SK-N-SH (cell line): Measurements from ENCODE around the gene GPR183. TPM values are rescaled to one million over a fixed set of nuclear protein-coding genes. Genes with fewer than 3 reads are reported as not detected.
A peak's percentile ranks its signal among the peaks of the same experiment; 100 is the strongest.

Experiments
- CTCF ChIA-PET: fragments of 300-600, 350-600 bp; formaldehyde crosslinking; extraction: SDS; loops from one replicate; lab custom pipeline; 2021; lab: Yijun Ruan, JAX
- POLR2A ChIA-PET: fragments of 350-600 bp; sonication (Branson Sonifier 250); formaldehyde crosslinking; extraction: SDS; loops from one replicate; lab custom pipeline; 2020; ENCODE audit warnings: antibody characterized with exemption, inconsistent platforms; lab: Yijun Ruan, JAX
- DNase-seq: peaks from one replicate; pipeline ENCODE4 v3.0.0; 2012
- H2AFZ ChIP-seq: fragments of 200-600 bp; sonication (generic); 2 replicates; pipeline ENCODE4 v1.8.1; 2016; ENCODE audit warnings: antibody characterized with exemption, mild to moderate bottlenecking, low read depth
- H3F3A ChIP-seq: fragments of 200-600 bp; sonication (generic); replicated peaks from 2 replicates; pipeline ENCODE3; 2016; ENCODE audit warnings: antibody characterized with exemption, mild to moderate bottlenecking; ENCODE audit not compliant: insufficient read depth
- H3K27ac ChIP-seq, 2 experiments: fragments of 200-500 bp in 1 of 2; fragments of 200-600 bp in 1 of 2; sonication (Bioruptor generic) in 1 of 2; sonication (generic), shearing (Covaris generic) in 1 of 2; 2 replicates each; pipeline versions ENCODE4 v1.5.1 to v1.6.1; 2014 to 2016; ENCODE audit warnings: low read depth in 2 of 2, inconsistent platforms in 1 of 2, low read length in 1 of 2, mild to moderate bottlenecking in 1 of 2, mixed read lengths in 1 of 2
- H3K27me3 ChIP-seq: fragments of 200-600 bp; sonication (generic), shearing (Covaris generic); 2 replicates; pipeline ENCODE4 v1.6.1; 2016; ENCODE audit warnings: mixed run types; ENCODE audit not compliant: insufficient read depth
- H3K36me3 ChIP-seq, 2 experiments: fragments of 200-500 bp in 1 of 2; fragments of 200-600 bp in 1 of 2; sonication (Bioruptor generic) in 1 of 2; sonication (generic) in 1 of 2; replicated peaks in 1 of 2; 2 replicates each; pipeline versions ENCODE3 to v1.5.1; 2014 to 2016; ENCODE audit warnings: low read length in 1 of 2, mild to moderate bottlenecking in 1 of 2; ENCODE audit not compliant: insufficient read depth in 2 of 2, control insufficient read depth in 1 of 2
- H3K4me1 ChIP-seq, 2 experiments: fragments of 200-500 bp in 1 of 2; fragments of 200-600 bp in 1 of 2; sonication (Bioruptor generic) in 1 of 2; sonication (generic), shearing (Covaris generic) in 1 of 2; 2 replicates each; pipeline versions ENCODE4 v1.5.1 to v1.6.1; 2014 to 2016; ENCODE audit warnings: low read depth in 1 of 2, low read length in 1 of 2, mixed run types in 1 of 2; ENCODE audit not compliant: insufficient read depth in 2 of 2, control insufficient read depth in 1 of 2
- H3K4me2 ChIP-seq: fragments of 200-600 bp; sonication (generic), shearing (Covaris generic); 2 replicates; pipeline ENCODE4 v1.6.1; 2017; ENCODE audit warnings: mixed run types
- H3K4me3 ChIP-seq, 2 experiments: fragments of 200-500 bp in 1 of 2; fragments of 200-600 bp in 1 of 2; sonication (Bioruptor generic) in 1 of 2; sonication (generic), shearing (Covaris generic) in 1 of 2; 2 replicates each; pipeline versions ENCODE4 v1.5.1 to v1.8.1; 2014 to 2016; ENCODE audit warnings: low read depth in 2 of 2, inconsistent platforms in 1 of 2, low read length in 1 of 2, mild to moderate bottlenecking in 1 of 2, mixed read lengths in 1 of 2, moderate library complexity in 1 of 2
- H3K79me2 ChIP-seq: fragments of 200-600 bp; sonication (generic); 2 replicates; pipeline ENCODE4 v1.8.1; 2017; ENCODE audit warnings: mild to moderate bottlenecking; ENCODE audit not compliant: insufficient read depth
- H3K9ac ChIP-seq: fragments of 200-600 bp; sonication (generic); 2 replicates; pipeline ENCODE4 v1.6.1; 2017; ENCODE audit warnings: mixed run types
- H3K9me2 ChIP-seq: fragments of 200-600 bp; sonication (generic); 2 replicates; pipeline ENCODE4 v1.6.1; 2017; ENCODE audit warnings: mixed run types
- H3K9me3 ChIP-seq: fragments of 200-600 bp; sonication (generic); 2 replicates; pipeline ENCODE4 v1.6.1; 2017; ENCODE audit warnings: mixed run types, mild to moderate bottlenecking, moderate library complexity
- H4K20me1 ChIP-seq: fragments of 200-600 bp; sonication (generic); 2 replicates; pipeline ENCODE4 v1.6.1; 2017; ENCODE audit warnings: mild to moderate bottlenecking, mixed run types; ENCODE audit not compliant: insufficient read depth
- EP300 ChIP-seq, 2 experiments: IDR thresholded peaks; 2 replicates each; pipeline versions ENCODE4 v1.4.0 to v1.6.1; 2012; ENCODE audit warnings: borderline replicate concordance in 1 of 2, low read depth in 1 of 2, low read length in 1 of 2
- EZH2phosphoT487 ChIP-seq: fragments of 200-600 bp; sonication (generic); IDR thresholded peaks from 2 replicates; pipeline ENCODE4 v1.6.1; 2017; ENCODE audit warnings: low read depth, mixed run types, mild to moderate bottlenecking, antibody characterized with exemption, moderate library complexity, borderline replicate concordance
- FOSL2 ChIP-seq: IDR thresholded peaks from 2 replicates; pipeline ENCODE4 v1.4.0; 2012; ENCODE audit warnings: low read depth, mild to moderate bottlenecking, moderate library complexity, borderline replicate concordance
- FOXM1 ChIP-seq: IDR thresholded peaks from 2 replicates; pipeline ENCODE4 v1.4.0; 2012; ENCODE audit warnings: low read depth, mild to moderate bottlenecking
- GATA2 ChIP-seq: sonication (generic); formaldehyde crosslinking; IDR thresholded peaks from 2 replicates; pipeline ENCODE4 v1.5.0; 2020; ENCODE audit warnings: mild to moderate bottlenecking, missing genetic modification reagents
- IRF3 ChIP-seq: fragments of 150-350 bp; IDR thresholded peaks from 2 replicates; pipeline ENCODE4 v1.6.1; 2016; ENCODE audit warnings: mild to moderate bottlenecking, low read depth, low read length
- MEF2A ChIP-seq: IDR thresholded peaks from 2 replicates; pipeline ENCODE4 v1.4.0; 2012; ENCODE audit warnings: low read depth, borderline replicate concordance
- NFIC ChIP-seq: IDR thresholded peaks from 2 replicates; pipeline ENCODE4 v1.4.0; 2012; ENCODE audit warnings: borderline replicate concordance
- RAD21 ChIP-seq: IDR thresholded peaks from 2 replicates; pipeline ENCODE4 v1.6.1; 2012; ENCODE audit warnings: mild to moderate bottlenecking, low read length
- REST ChIP-seq: IDR thresholded peaks from 2 replicates; pipeline ENCODE4 v1.6.1; 2012; ENCODE audit warnings: mild to moderate bottlenecking, low read depth, low read length, moderate library complexity
- RFX5 ChIP-seq: IDR thresholded peaks from 2 replicates; pipeline ENCODE4 v1.6.1; 2012; ENCODE audit warnings: mild to moderate bottlenecking, improper control_type of control experiment, low read length
- SIN3A ChIP-seq: IDR thresholded peaks from 2 replicates; pipeline ENCODE4 v1.6.1; 2012; ENCODE audit warnings: low read depth, mild to moderate bottlenecking, low read length, moderate library complexity, borderline replicate concordance
- TCF12 ChIP-seq: IDR thresholded peaks from 2 replicates; pipeline ENCODE4 v1.4.0; 2012
- USF2 ChIP-seq: fragments of 150-350 bp; IDR thresholded peaks from 2 replicates; pipeline ENCODE4 v1.6.1; 2017; ENCODE audit warnings: antibody characterized with exemption, low read length, low read depth, borderline replicate concordance
- YY1 ChIP-seq: IDR thresholded peaks from 2 replicates; pipeline ENCODE4 v1.4.0; 2012; ENCODE audit warnings: low read depth, mild to moderate bottlenecking
- ZBTB33 ChIP-seq: IDR thresholded peaks from 2 replicates; pipeline ENCODE4 v1.4.0; 2012; ENCODE audit warnings: low read depth, borderline replicate concordance
- WGBS: methylation state at CpG from one replicate; pipeline ENCODE4 v1.1.6; 2017; ENCODE audit warnings: low lambda C conversion rate; 5-methylcytosine and 5-hydroxymethylcytosine counted together
- polyA plus RNA-seq, 3 experiments: library from polyadenylated mRNA; depleted of rRNA; stranded (reverse); fragments of >200 nt; gene quantifications; 2 replicates each; pipeline ENCODE4 v1.2.3, GENCODE V29; 2012
- TF ChIP-seq, protein P1 (sequence below): IDR thresholded peaks from 2 replicates; pipeline ENCODE4 v1.4.0; 2012; ENCODE audit warnings: low read depth
- TF ChIP-seq, protein P2 (sequence below): IDR thresholded peaks from 2 replicates; pipeline ENCODE4; 2012
- TF ChIP-seq, protein P3 (sequence below): IDR thresholded peaks from 2 replicates; pipeline ENCODE4 v1.4.0; 2012; ENCODE audit warnings: low read depth, borderline replicate concordance

Gene GPR183
- polyA plus RNA-seq, 1 of the 3 experiments (the other 2 are of a cell fraction), result 0.07 TPM

DNA sequence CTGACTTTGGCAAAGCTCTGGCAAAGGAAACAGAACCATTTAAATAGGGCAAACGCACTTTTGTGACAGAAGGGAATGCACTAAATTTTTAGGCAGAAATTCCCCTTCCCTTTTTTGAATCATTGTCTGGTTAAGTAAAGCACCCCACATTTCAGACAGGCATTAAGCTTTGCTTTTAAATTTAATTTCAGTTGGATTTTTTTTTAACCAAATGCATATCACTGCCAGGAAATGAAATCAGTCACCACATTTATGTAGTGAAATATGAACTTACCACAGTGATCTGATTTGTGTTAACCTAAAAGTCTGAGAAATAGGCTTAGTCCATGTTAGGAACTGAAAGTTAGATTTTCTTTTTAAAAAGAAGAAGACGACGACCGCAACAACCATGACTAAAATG, 10.8 kb downstream of the GPR183 start:
- H3K36me3 ChIP-seq, result peaks cover 4 to 5% of the 10 kb centered on the region in 2 experiments
- peaks cover 5 to 11% of the 10 kb centered on the region in 2 experiments; a peak in 2 of 4 replicates for H3K4me1 ChIP-seq
- TF ChIP-seq SIN3A (no peak), EP300 (IDR thresholded peaks at IDR 0.05; ENCODE audit: borderline replicate concordance in 1 of 2, low read depth in 1 of 2, low read length in 1 of 2) (no peak), USF2 (no peak), IRF3 (no peak), NFIC (peak; percentile 12; the same call in 1 of the 2 replicates), FOXM1 (no peak), ZBTB33 (no peak), GATA2 (CRISPR knock-in tag) (no peak), RFX5 (no peak), REST (no peak), EZH2phosphoT487 (no peak), MEF2A (no peak), FOSL2 (no peak), TCF12 (peak; percentile 55; the same call in 1 of the 2 replicates), RAD21 (no peak), YY1 (no peak)
- TF ChIP-seq, protein P1, sequence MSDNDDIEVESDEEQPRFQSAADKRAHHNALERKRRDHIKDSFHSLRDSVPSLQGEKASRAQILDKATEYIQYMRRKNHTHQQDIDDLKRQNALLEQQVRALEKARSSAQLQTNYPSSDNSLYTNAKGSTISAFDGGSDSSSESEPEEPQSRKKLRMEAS, result no peak
- TF ChIP-seq, protein P2, sequence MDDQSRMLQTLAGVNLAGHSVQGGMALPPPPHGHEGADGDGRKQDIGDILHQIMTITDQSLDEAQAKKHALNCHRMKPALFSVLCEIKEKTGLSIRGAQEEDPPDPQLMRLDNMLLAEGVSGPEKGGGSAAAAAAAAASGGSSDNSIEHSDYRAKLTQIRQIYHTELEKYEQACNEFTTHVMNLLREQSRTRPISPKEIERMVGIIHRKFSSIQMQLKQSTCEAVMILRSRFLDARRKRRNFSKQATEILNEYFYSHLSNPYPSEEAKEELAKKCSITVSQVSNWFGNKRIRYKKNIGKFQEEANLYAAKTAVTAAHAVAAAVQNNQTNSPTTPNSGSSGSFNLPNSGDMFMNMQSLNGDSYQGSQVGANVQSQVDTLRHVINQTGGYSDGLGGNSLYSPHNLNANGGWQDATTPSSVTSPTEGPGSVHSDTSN, result 0 out of 2 replicates have a peak, but pooled peaks have one; percentile 39
- TF ChIP-seq, protein P3, sequence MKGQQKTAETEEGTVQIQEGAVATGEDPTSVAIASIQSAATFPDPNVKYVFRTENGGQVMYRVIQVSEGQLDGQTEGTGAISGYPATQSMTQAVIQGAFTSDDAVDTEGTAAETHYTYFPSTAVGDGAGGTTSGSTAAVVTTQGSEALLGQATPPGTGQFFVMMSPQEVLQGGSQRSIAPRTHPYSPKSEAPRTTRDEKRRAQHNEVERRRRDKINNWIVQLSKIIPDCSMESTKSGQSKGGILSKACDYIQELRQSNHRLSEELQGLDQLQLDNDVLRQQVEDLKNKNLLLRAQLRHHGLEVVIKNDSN, result no peak
- H4K20me1 ChIP-seq, result no peaks in the 10 kb centered on the region
- H3K4me2 ChIP-seq, result no peak overlapping the region; the same call in 1 of the 2 replicates
- H3K9me3 ChIP-seq, result no peaks in the 10 kb centered on the region
- no peaks in the 10 kb centered on the region for H3K79me2 ChIP-seq
- no peak overlapping the region for H2AFZ ChIP-seq
- ChIA-PET CTCF (interaction anchor here (0.7 to 2.6 kb wide), 4 partner anchors 27 to 140 kb away, joined by 5 to 11 read pairs (median 7); no protein-coding TSS in a partner anchor), POLR2A (no interaction called here)
- no peaks in the 10 kb centered on the region for H3F3A ChIP-seq
- peak overlapping the region in 1 of 2 experiments; percentile 40; a peak in 2 of 4 replicates for H3K27ac ChIP-seq
- H3K4me3 ChIP-seq, result no peak overlapping the region
- no peak for DNase-seq
- H3K9ac ChIP-seq, result no peak overlapping the region
- no peaks in the 10 kb centered on the region for H3K27me3 ChIP-seq
- WGBS, result 63% methylated on average over 4 of the region's 4 CpGs
- H3K9me2 ChIP-seq, result no peaks in the 10 kb centered on the region
